Activated T-cell treated with anti-CD3 and anti-CD28 coated beads for 24 hours (primary cell): ENCODE results near the gene MYDGF.

Source experiments
- DNase-seq: peaks from one replicate; pipeline ENCODE4 v3.0.0-alpha.2; 2020; ENCODE audit warnings: low read depth

MYDGF gene

DNA sequence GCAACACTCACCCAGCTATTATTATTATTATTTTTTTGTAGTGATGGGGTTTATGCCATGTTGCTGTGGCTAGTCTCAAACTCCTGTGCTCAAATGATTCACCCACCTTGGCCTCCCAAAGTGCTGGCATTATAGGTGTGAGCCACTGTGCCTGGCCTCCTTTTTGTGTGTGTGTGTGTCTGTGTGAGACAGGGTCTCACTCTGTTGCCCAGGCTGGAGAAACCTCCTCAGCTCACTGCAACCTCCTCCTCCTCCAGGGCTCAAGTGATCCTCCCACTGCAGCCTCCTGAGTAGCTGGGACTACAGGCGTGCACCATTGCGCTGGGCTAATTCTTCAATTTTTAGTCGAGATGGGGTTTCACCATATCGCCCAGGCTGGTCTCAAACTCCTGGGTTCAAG is 3.6 kb upstream of the MYDGF start:
- no peak for DNase-seq

DNA sequence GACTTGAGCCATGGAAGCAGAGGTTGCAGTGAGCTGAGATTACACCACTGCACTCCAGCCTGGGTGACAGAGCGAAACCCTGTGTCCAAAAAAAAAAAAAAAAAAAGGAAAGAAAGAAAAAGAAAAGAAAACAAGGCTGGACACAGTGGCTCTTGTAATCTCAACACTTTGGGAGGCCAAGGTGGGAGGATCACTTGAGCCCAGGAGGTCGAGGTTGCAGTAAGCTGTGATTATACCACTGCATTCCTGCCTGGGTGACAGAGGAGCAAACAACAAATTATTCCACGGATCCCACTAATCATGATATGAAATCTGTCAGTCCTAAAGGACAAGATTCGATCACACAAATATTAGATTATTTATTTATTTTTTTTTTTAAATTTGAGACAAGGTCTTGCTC is 3.1 kb upstream of the MYDGF start:
- no peak for DNase-seq

GRCh38 chr19:4671185-4671851 is 1.2 kb upstream of the MYDGF start:
- DNase-seq: no peak

DNA sequence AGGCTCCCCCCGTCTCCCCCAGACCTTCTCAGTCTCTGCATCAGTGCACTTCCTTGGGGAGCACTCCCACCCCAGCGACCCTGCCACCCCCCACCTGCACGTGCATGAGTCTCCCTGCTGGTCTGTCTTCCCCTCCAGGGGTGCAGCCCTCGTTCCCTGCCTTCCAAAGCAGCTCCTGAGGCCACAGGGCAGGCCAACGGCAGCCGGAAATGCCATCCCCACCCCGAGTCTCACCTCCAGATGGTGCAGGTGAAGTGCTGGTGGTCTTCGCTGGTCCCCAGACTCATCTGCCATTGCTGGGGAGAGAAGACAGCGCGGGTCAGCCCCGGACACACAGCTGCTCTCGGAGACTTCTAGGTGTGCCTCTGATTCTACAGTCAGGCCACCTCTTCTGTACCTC is 5.5 kb downstream of the MYDGF start:
- no peak for DNase-seq

DNA sequence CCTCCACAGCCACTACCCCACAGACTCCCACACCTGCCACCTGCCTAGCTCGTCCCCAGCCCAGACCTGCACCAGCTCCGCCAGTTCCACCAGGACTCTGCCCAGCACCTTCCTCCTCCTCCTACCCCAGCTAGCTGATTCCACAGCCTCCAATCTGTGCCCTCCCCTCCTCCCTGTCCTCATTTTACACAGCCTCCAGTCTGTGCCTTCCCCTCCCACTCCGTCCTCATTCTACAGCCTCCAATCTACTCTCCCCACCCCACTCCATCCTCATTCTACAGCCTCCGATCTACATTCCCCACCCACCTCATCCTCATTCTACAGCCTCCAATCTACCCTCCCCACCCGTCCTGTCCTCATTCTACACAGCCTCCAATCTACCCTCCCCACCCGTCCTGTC is 7.3 kb downstream of the MYDGF start:
- no peak for DNase-seq

DNA sequence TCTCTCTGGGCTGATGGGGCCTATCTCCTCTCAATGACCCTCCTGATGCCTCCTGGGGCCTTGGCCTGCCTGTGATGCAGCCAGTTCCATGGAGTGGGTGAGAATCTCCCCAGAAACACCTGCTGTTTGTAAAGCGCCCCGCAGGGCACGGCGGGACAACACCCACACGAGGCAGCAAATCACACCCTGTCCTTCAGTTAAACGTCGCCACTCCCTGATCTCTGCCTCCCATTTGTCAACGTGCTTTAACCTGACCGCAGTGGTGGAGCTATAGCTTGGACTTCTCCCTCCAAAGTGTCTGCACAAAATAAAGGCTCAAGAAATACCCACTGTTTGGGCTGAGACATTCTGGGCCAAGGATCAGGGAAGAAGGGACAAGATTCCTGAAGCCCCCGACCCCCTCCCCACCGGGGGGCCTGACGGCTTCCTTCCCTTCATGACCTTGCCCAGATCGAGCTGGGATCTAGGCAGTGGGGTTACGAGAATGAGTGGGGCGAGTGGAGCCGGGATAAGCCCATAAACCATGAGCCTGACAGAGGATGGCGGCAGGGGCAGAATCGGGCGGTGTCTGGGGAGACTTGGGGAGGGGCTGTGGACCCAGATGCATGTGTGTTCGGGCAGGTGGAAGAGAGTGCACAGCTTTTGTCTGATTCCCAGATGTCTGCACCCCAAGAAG is 8.0 kb downstream of the MYDGF start:
- DNase-seq: no peak

GRCh38 chr19:4660993-4661392 is 9.1 kb downstream of the MYDGF start:
- no peak for DNase-seq

DNA sequence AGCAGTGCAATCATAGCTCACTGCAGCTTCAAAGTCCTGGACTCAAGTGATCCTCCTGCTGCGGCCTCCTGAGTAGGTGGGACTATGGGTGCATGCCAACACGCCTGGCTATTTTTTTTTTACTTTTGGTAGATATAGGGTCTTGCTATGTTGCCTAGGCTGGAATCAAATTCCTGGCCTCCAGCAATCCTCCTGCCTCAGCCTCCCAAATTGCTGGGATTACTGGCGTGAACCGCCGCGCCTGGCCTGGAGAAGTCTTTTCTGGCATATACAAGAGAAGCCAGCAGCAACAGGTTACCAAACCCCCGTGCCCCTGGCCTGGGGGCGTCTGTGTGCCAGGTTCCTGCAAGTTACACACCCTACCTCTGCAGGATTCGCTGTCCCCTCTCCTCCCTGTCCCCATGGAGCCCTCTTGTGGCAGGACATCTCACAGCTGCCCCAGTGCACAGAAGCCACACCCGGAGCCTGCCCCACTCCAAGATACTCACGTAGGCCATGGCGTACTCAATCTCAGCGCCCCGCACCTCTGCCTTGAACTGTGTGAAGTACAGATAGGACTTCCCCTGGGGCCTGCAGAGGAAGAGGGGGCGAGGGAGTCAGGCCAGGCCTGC is 9.9 kb downstream of the MYDGF start:
- no peak for DNase-seq

DNA sequence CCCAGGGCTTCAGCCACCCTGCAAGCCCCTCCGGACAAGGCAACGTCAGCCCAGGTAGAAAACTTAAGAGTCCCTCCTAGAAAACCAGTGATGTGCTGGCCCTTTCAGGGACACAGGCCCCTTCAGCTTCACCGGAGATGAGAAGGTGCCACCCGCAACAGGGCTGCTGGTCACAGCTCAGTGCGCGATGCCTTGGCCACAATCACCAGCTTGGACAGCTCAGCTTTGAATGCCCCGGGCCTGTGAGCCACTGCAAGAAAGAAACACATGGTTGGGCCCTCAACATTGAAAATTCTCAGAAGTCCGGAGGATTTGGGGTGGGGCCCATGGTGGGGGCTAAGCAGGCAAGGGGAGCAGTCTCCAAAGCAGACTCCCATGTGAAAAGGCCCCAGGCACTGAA is 12.3 kb downstream of the MYDGF start:
- no peak for DNase-seq

GRCh38 chr19:4657262-4657661 is 12.9 kb downstream of the MYDGF start:
- no peak for DNase-seq

GRCh38 chr19:4656102-4656501 is 14.0 kb downstream of the MYDGF start:
- no peak for DNase-seq

DNA sequence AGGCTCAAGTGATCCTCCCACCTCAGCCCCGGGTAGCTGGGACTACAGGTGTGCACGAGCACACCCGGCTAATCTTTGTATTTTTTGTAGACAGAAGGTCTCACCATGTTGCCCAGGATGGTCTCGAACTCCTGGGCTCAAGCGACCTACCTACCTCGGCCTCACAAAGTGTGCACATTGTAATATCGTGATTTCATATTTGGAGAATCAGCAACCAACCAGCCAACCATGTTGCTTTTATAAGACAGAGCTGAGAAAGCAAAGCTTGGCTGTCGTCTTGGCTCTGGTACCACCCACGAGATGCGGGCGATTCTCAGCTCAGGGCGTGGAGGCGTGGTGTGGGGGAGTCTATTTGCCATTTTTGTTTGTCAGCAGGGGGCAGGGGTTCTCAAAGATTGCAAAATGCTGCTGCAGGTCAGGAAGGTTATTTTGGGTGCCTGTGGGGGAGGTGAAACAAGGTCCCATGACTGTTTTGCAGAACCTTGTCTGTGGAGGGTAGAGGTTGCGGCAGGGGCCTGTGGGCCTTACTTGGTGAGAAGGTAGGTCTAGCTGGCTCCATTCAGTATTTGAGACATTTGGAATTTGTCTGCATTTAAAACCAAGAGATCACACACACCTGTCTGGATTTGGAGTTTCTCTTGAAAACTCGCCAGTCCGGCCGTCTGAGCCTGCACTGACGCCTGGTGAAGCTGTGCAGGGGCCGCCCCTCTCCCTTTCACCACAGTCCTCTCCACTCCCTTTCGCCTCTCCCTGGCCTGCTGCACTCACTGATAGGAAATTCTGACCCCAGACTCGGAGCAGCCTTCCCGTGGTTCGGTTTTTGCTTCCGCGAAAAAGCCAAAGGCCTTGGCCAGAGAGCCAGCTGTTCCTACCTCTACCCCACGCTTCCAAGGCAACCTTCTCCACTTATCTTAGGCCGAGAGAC is 15.4 kb downstream of the MYDGF start:
- no peak for DNase-seq

GRCh38 chr19:4653793-4654436 is 16.2 kb downstream of the MYDGF start:
- no peak for DNase-seq

DNA sequence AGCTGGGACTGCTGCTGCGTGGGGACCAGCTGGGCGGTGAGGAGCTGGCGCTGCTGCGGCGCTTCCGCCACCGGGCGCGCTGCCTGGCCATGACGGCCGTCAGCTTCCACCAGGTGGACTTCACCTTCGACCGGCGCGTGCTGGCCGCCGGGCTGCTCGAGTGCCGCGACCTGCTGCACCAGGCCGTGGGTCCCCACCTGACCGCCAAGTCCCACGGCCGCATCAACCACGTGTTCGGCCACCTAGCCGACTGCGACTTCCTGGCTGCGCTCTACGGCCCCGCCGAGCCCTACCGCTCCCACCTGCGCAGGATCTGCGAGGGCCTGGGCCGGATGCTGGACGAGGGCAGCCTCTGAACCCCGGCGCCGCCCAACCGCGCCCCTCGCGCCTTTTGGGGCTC is 18.1 kb downstream of the MYDGF start:
- no peak for DNase-seq

DNA sequence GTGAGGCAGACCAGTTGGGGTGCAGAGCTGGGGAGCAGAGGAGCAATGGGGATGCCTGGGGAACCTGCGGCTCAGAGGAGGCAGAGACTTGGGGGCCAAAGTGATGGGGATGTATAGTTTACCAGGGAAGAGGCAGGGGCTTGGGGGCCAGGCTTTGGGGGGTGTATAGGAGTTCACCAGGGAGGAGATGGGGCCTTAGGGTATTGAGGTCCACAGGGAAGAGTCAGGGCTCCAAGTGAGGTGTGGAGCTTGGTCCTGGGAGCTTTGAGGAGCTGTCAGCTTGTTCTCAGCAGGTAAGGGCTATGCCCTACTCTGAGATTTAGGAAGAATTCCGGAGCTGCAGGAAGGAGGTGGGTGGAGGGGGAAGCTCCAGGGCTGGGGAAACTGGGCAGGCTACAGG is 20.0 kb downstream of the MYDGF start:
- no peak for DNase-seq

DNA sequence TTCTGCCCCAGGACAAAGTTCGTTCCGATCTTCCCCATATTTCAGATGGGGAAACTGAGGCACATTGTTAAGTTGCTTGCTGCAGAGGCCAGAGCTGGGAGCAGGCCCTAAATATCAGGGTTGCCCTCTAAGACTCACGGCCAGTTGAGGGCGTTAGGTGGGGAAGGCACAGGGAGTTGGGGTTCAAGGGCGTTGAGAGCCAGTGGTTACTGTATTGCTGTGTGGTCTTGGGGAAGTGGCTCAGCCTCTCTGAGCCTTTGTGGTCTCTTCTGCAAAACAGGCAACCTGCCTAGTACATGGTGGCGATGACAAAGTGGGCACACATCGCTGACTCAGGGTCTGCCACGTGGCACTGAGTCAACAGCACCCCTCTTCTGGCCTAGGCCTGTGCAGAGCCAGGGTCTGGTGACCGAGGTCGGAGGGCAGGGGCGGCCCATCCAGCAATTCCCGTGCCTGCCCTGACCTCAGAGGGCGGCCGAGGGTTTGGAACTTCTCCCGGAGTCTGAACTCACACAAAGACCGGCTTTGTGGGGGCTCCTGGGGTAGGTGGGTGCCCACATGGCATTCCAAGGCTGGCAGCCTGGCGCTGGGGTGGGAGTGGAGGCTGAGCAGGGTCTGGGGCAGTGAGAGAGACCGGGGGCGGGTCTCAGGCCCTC is 20.6 kb downstream of the MYDGF start:
- no peak for DNase-seq

DNA sequence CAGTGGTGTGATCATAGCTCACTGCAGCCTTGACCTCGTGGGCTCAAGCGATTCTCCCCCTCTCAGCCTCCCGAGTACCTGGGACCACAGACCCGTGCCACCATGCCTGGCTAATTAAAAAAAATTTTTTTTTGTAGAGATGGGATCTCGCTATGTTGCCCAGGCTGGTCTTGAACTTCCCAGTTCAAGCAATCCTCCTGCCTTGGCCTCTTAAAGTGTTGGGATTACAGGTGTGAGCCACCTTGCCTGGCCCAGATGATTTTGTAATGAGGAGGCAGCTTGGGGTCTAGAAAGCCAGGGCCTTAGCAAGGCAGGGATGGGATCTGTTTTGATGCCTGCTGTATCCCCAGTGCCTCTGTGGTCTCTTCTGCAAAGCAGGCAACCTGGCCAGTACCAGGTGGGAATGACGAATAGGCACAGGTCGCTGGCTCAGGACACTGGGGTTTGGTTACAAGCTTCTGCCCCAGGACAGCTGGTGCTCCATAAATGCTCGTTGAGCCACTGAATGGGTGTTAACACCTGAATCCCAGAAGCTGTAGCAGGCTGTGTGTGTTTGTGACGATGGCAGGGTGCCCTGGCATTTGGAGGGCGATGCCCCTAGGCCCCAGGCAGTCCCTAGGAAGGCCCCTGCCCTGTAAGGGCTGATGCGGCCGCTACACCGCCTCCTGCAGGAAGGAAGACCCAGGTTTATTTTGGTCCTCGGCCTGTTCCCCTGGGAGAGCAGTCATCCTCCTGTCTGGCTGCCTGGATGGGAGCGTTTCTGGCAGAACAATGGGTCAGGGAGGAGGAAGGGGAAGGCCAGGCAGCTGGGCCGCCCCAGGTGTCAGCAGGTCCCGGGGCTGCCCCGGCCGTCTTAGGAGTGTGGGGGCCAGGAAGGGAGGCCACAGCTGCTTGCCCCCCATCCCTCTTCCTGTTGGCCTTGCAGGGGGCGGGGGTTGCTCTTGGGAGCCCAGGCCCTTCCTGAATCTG is 22.2 kb downstream of the MYDGF start:
- DNase-seq: no peak

- DNase-seq: no peak
Observed at GRCh38 chr19:4645718-4646117, 24.4 kb downstream of the MYDGF start.

GRCh38 chr19:4642625-4643024 is 27.5 kb downstream of the MYDGF start:
- DNase-seq: no peak

GRCh38 chr19:4641132-4641531 is 29.0 kb downstream of the MYDGF start:
- no peak for DNase-seq
